Vagina (tissue), 2 donors: ENCODE data around the gene GTF2IRD1.

Experiments
- CTCF ChIP-seq, 3 experiments: fragments of 450-650 bp in 2 of 3; fragments of 200-600 bp in 1 of 3; sonication (generic) in 1 of 3; IDR thresholded peaks; one replicate each; pipeline ENCODE4 v1.5.1; 2017 to 2019; ENCODE audit warnings: antibody characterized with exemption in 3 of 3, mild to moderate bottlenecking in 2 of 3, moderate library complexity in 2 of 3
- POLR2A ChIP-seq, 2 donors: fragments of 450-650 bp; IDR thresholded peaks; one replicate each; pipeline ENCODE4 v1.6.1; 2017; ENCODE audit warnings: antibody characterized with exemption in 2 of 2, mild to moderate bottlenecking in 2 of 2, moderate library complexity in 2 of 2

GRCh38 chr7:74455291-74455804 lies 1.6 kb downstream of the GTF2IRD1 start:
- no peak for TF ChIP-seq CTCF (IDR thresholded peaks at IDR 0.05)
- no peak for TF ChIP-seq POLR2A (IDR thresholded peaks at IDR 0.05)
